Parathyroid adenoma (tissue), 2 donors: ENCODE results near the gene ARHGAP35.

Source experiments
- H2AFZ ChIP-seq: fragments of 300-600 bp; sonication (generic); one replicate; pipeline ENCODE4 v1.7.0; 2017; ENCODE audit warnings: antibody characterized with exemption, mild to moderate bottlenecking
- H3K27ac ChIP-seq: fragments of 300-600 bp; sonication (generic); one replicate; pipeline ENCODE4 v1.7.0; 2017
- H3K27me3 ChIP-seq: fragments of 300-600 bp; sonication (generic); one replicate; pipeline ENCODE4 v1.7.0; 2017; ENCODE audit warnings: low read length; ENCODE audit not compliant: control insufficient read depth, insufficient read depth
- H3K36me3 ChIP-seq: fragments of 300-600 bp; sonication (generic); one replicate; pipeline ENCODE4 v1.7.0; 2017; ENCODE audit warnings: low read length; ENCODE audit not compliant: control insufficient read depth, insufficient read depth
- H3K4me1 ChIP-seq: fragments of 300-600 bp; sonication (generic); one replicate; pipeline ENCODE4 v1.7.0; 2017; ENCODE audit warnings: control low read depth
- H3K4me2 ChIP-seq: fragments of 300-600 bp; sonication (generic); one replicate; pipeline ENCODE4 v1.7.0; 2017; ENCODE audit warnings: low read length
- H3K4me3 ChIP-seq: fragments of 300-600 bp; sonication (generic); one replicate; pipeline ENCODE4 v1.7.0; 2017; ENCODE audit warnings: low read depth, low read length
- H3K79me2 ChIP-seq: fragments of 300-600 bp; sonication (generic); one replicate; pipeline ENCODE4 v1.7.0; 2017; ENCODE audit warnings: control low read depth
- H3K9ac ChIP-seq: fragments of 300-600 bp; sonication (generic); one replicate; pipeline ENCODE4 v1.7.0; 2017; ENCODE audit warnings: mild to moderate bottlenecking
- H3K9me3 ChIP-seq: fragments of 300-600 bp; sonication (generic); one replicate; pipeline ENCODE4 v1.7.0; 2017; ENCODE audit warnings: low read length; ENCODE audit not compliant: control insufficient read depth
- CTCF ChIP-seq: fragments of 300-600 bp; sonication (generic); IDR thresholded peaks from one replicate; pipeline ENCODE4 v1.7.0; 2017; ENCODE audit warnings: antibody characterized with exemption, mild to moderate bottlenecking
- donor health status: primary hyperparathyroidism.

ARHGAP35 gene

GRCh38 chr19:46892252-46893179 is 31.7 kb downstream of the ARHGAP35 start:
- no peak for TF ChIP-seq CTCF
- Histone ChIP-seq H3K9me3 (no peaks in the 10 kb centered on the region), H3K27ac (no peak overlapping the region), H2AFZ (no peak overlapping the region), H3K27me3 (no peaks in the 10 kb centered on the region), H3K4me1 (peaks cover 3% of the 10 kb centered on the region), H3K4me3 (no peak overlapping the region), H3K4me2 (no peak overlapping the region), H3K9ac (no peak overlapping the region), H3K79me2 (peaks cover 55% of the 10 kb centered on the region), H3K36me3 (no peaks in the 10 kb centered on the region)

DNA sequence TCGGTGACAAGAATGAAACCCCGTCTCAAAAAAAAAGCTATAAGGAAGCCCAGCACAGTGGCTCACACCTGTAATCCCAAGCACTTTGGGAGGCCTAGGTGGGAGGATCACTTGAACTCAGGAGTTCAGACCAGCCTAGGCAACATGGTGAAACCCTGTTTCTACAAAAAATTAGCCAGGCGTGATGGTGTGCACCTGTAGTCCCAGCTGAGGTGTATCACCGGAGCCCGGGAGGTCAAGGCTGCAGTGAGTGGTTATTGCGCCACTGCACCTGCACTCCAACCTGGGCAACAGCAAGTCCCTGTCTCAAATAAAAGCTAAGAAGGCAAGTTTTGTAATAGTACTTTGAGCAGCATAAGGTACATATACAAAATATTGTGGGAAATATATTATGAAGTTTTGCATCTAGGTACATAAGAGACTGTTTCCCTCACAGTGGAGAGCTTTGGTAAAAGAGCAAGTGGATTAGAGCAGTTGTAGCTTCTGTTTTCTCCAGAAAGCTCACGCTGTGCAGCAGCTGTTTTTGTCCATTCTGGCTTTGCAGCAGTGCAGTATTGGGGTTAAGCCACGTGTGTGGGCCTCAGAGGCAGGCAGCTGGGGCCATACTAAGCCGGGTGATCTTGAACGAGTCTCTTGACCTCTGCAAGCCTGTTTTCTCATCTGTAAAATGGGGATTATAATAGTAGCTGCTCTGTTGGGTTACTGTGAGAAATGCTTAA is 35.4 kb downstream of the ARHGAP35 start:
- H3K27me3 ChIP-seq: no peaks in the 10 kb centered on the region
- H3K27ac ChIP-seq: no peak overlapping the region
- H3K36me3 ChIP-seq: no peaks in the 10 kb centered on the region
- peaks cover 63% of the 10 kb centered on the region for H3K79me2 ChIP-seq
- TF ChIP-seq CTCF: no peak
- H3K4me3 ChIP-seq: no peak overlapping the region
- H3K4me2 ChIP-seq: no peak overlapping the region
- no peaks in the 10 kb centered on the region for H3K9me3 ChIP-seq
- peaks cover 4% of the 10 kb centered on the region for H3K4me1 ChIP-seq
- no peak overlapping the region for H3K9ac ChIP-seq
- H2AFZ ChIP-seq: no peak overlapping the region

DNA sequence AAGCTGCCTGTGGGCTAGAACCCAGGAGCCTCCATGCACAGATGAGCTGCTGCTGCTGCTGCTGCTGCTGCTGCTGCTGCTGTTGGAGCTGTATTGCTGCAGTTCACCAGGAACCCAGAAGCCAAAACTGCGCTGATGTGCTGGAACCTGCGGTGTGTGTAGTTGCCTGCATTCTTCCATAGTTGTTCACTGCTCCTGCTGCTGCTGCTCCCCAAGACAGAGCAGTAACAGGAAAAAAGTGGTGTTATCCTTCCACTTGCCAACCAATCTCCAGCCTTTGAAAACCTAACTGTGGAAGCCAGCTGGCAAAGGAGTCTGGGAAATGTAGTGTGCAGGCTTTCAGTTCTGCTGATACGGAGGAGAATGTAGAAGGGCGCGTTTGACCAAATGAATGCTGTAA is 37.9 kb downstream of the ARHGAP35 start:
- H2AFZ ChIP-seq: no peak overlapping the region
- peaks cover 27% of the 10 kb centered on the region for H3K4me1 ChIP-seq
- no peak for TF ChIP-seq CTCF
- peaks cover 52% of the 10 kb centered on the region for H3K79me2 ChIP-seq
- H3K36me3 ChIP-seq: no peaks in the 10 kb centered on the region
- no peak overlapping the region for H3K27ac ChIP-seq
- H3K27me3 ChIP-seq: no peaks in the 10 kb centered on the region
- H3K9me3 ChIP-seq: no peaks in the 10 kb centered on the region
- H3K9ac ChIP-seq: no peak overlapping the region
- no peak overlapping the region for H3K4me2 ChIP-seq
- H3K4me3 ChIP-seq: no peak overlapping the region

DNA sequence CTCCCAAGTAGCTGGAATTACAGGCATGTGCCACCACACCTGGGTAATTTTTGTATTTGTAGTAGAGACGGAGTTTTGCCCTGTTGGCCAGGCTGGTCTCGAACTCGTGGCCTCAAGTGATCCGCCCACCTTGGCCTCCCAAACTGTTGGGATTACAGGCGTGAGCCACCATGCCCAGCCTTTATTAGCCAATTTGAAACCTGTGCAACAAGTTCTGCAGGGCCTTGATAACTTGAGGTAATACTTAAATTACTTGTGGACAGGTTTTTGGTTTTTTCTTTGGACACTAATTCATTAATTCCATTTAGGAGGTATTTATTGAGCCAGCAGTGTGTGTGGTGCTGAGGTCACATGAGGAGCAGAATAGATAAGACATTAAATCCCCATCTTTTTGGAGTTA is 39.5 kb downstream of the ARHGAP35 start:
- peaks cover 36% of the 10 kb centered on the region for H3K4me1 ChIP-seq

More for the DNA sequence above, 39.5 kb downstream of the ARHGAP35 start:
- peaks cover 40% of the 10 kb centered on the region for H3K79me2 ChIP-seq
- H3K4me2 ChIP-seq: no peak overlapping the region
- H3K27ac ChIP-seq: no peak overlapping the region
- no peak overlapping the region for H3K9ac ChIP-seq
- no peaks in the 10 kb centered on the region for H3K36me3 ChIP-seq
- TF ChIP-seq CTCF: no peak
- H3K4me3 ChIP-seq: no peak overlapping the region
- H3K9me3 ChIP-seq: no peaks in the 10 kb centered on the region
- H2AFZ ChIP-seq: no peak overlapping the region
- no peaks in the 10 kb centered on the region for H3K27me3 ChIP-seq
